Measurements from ENCODE around the gene EHHADH. TPM values are rescaled to one million over a fixed set of nuclear protein-coding genes. Genes with fewer than 3 reads are reported as not detected.
A peak's percentile ranks its signal among the peaks of the same experiment; 100 is the strongest.

EHHADH gene
- total and polyA plus RNA-seq, 2 donors (not counting 3 experiments of a cell fraction or from before 2014, with no cell fraction given) = 1.3 to 5.8 TPM

GRCh38 chr3:185200639-185201038 is 53.2 kb downstream of the EHHADH start:
- no peaks in the 10 kb centered on the region for H4K20me1 ChIP-seq (replicated peaks; ENCODE audit: control insufficient read depth, extremely low read depth, insufficient read depth, low read length)
- H3K4me2 ChIP-seq (ENCODE audit: insufficient read depth, low read length) = no peak overlapping the region
- no peaks in the 10 kb centered on the region for H3K4me1 ChIP-seq (ENCODE audit: control insufficient read depth, extremely low read depth, insufficient read depth, low read length)
- H3K27me3 ChIP-seq (ENCODE audit: control insufficient read depth in 2 of 2, insufficient read depth in 2 of 2, low read length in 2 of 2) = no peaks in the 10 kb centered on the region
- H3K79me2 ChIP-seq (ENCODE audit: control insufficient read depth, insufficient read depth, low read length) = no peaks in the 10 kb centered on the region
- DNase-seq (ENCODE audit: low read depth, low spot score) (peak; percentile 58), FAIRE-seq (peak; percentile 38)
- H2AFZ ChIP-seq (ENCODE audit: low read depth, low read length) = no peak overlapping the region
- H3K9ac ChIP-seq (replicated peaks; ENCODE audit: extremely low read depth, insufficient read depth, low read length) = no peak overlapping the region
- no peaks in the 10 kb centered on the region for H3K9me1 ChIP-seq (replicated peaks; ENCODE audit: control insufficient read depth, extremely low read depth, insufficient read depth, low read length)
- no peaks in the 10 kb centered on the region for H3K36me3 ChIP-seq (ENCODE audit: control insufficient read depth in 2 of 2, extremely low read depth in 1 of 2, insufficient read depth in 2 of 2, low read length in 2 of 2)
- dilution Hi-C loops (cut with MboI; ENCODE audit: extremely low pct_ligation_motif_present, low sequenced_read_pairs) (no loop called here), intact Hi-C loops (cut with micrococcal nuclease) (no loop called here)
- no TSS peak for BruUV-seq (replicated peaks)
- peak; percentile 45 for TF ChIP-seq FOS (IDR thresholded peaks at IDR 0.05; ENCODE audit: borderline replicate concordance, insufficient read depth, low read length)
- no peak for TF ChIP-seq MYC (IDR thresholded peaks at IDR 0.05; ENCODE audit: low read depth, low read length)
- H3K27ac ChIP-seq (ENCODE audit: insufficient read depth, low read depth, low read length) = no peak overlapping the region
- POLR2A ChIA-PET = no interaction called here
- H3K9me3 ChIP-seq (replicated peaks; ENCODE audit: control insufficient read depth, insufficient read depth, low read length) = no peaks in the 10 kb centered on the region
- no peak overlapping the region for H3K4me3 ChIP-seq (replicated peaks in 1 of 3; ENCODE audit: insufficient read depth in 1 of 3, low read depth in 1 of 3, low read length in 3 of 3)
- CTCF ChIA-PET = interaction anchor here (1.4 to 1.6 kb wide), 4 partner anchors 13 to 344 kb away, joined by 3 to 5 read pairs (median 4); no protein-coding TSS in a partner anchor

GRCh38 chr3:185199671-185200070 is 54.2 kb downstream of the EHHADH start:
- Histone ChIP-seq H3K4me3 (replicated peaks in 1 of 3; ENCODE audit: insufficient read depth in 1 of 3, low read depth in 1 of 3, low read length in 3 of 3) (no peak overlapping the region), H3K4me1 (ENCODE audit: control insufficient read depth, extremely low read depth, insufficient read depth, low read length) (no peaks in the 10 kb centered on the region), H3K9ac (replicated peaks; ENCODE audit: extremely low read depth, insufficient read depth, low read length) (no peak overlapping the region), H3K27ac (ENCODE audit: insufficient read depth, low read depth, low read length) (no peak overlapping the region), H2AFZ (ENCODE audit: low read depth, low read length) (no peak overlapping the region), H3K36me3 (ENCODE audit: control insufficient read depth in 2 of 2, extremely low read depth in 1 of 2, insufficient read depth in 2 of 2, low read length in 2 of 2) (no peaks in the 10 kb centered on the region), H3K27me3 (ENCODE audit: control insufficient read depth in 2 of 2, insufficient read depth in 2 of 2, low read length in 2 of 2) (no peaks in the 10 kb centered on the region), H3K4me2 (ENCODE audit: insufficient read depth, low read length) (no peak overlapping the region), H3K9me1 (replicated peaks; ENCODE audit: control insufficient read depth, extremely low read depth, insufficient read depth, low read length) (no peaks in the 10 kb centered on the region), H3K79me2 (ENCODE audit: control insufficient read depth, insufficient read depth, low read length) (no peaks in the 10 kb centered on the region), H4K20me1 (replicated peaks; ENCODE audit: control insufficient read depth, extremely low read depth, insufficient read depth, low read length) (no peaks in the 10 kb centered on the region), H3K9me3 (replicated peaks; ENCODE audit: control insufficient read depth, insufficient read depth, low read length) (no peaks in the 10 kb centered on the region)
- DNase-seq (ENCODE audit: low read depth, low spot score) (no peak), FAIRE-seq (no peak)
- no TSS peak for BruUV-seq (replicated peaks)
- TF ChIP-seq EZH2 (IDR thresholded peaks at IDR 0.05; ENCODE audit: borderline replicate concordance, low read depth, low read length, severe bottlenecking) (no peak), JUN (IDR thresholded peaks at IDR 0.05; ENCODE audit: borderline replicate concordance, insufficient read depth, insufficient read length, low read depth) (no peak), GATA2 (IDR thresholded peaks at IDR 0.05; ENCODE audit: insufficient read depth, insufficient read length, low read depth, low read length) (no peak), FOS (IDR thresholded peaks at IDR 0.05; ENCODE audit: borderline replicate concordance, insufficient read depth, low read length) (no peak)
- dilution Hi-C loops (cut with MboI; ENCODE audit: extremely low pct_ligation_motif_present, low sequenced_read_pairs) (loop anchor here (25.0 kb wide), 1 partner anchor 337 kb away; no protein-coding TSS in a partner anchor), intact Hi-C loops (cut with micrococcal nuclease) (no loop called here)
- ChIA-PET POLR2A (no interaction called here), CTCF (interaction anchor here (1.4 kb wide), 1 partner anchor 343 kb away, joined by 4 read pairs; no protein-coding TSS in a partner anchor)

Measured in endothelial cell of umbilical vein (primary cell).